SU-DHL-6 (cell line): ENCODE data around the gene SIGLEC6.

ENCODE experiments used
- EZH2phosphoT487 ChIP-seq: fragments of 200-600 bp; sonication (generic), shearing (Covaris generic); conservative IDR thresholded peaks from 2 replicates; pipeline ENCODE4 v1.6.1; 2018; ENCODE audit warnings: mild to moderate bottlenecking, antibody characterized with exemption, low read length, moderate library complexity, mixed read lengths
- TF ChIP-seq, protein P1 (sequence below): fragments of 200-600 bp; sonication (generic); IDR thresholded peaks from one replicate; pipeline ENCODE4 v1.5.1; 2017; ENCODE audit warnings: antibody characterized with exemption, mild to moderate bottlenecking, low read length, moderate library complexity; ENCODE audit not compliant: insufficient read depth, poor library complexity, severe bottlenecking

DNA sequence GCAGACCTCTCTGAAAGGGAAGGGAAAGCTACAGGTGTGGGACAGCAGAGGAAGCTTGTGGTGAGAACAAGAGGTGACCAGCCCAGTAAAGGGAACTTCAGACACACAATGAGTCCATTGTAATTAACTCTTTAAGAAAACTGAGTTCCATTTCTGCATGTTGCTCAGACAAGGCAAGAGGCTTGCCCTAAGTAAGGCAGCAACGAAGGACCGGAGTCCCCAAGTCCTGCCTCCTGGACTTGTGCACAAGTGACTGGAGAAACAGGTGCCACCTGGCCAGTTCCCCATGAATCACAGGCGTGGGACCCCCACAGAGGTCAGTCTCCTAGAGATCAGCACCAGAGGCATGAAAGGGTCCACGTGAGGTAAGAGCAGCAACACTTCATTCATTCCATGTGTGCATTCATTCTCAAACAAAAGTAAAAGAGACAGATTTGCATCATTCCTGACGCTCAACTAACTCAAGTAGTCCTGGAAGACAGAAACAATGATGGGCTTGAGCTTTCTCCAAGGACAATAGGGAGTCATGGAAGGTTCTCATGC lies 14.7 kb upstream of the SIGLEC6 start:
- TF ChIP-seq, protein P1, sequence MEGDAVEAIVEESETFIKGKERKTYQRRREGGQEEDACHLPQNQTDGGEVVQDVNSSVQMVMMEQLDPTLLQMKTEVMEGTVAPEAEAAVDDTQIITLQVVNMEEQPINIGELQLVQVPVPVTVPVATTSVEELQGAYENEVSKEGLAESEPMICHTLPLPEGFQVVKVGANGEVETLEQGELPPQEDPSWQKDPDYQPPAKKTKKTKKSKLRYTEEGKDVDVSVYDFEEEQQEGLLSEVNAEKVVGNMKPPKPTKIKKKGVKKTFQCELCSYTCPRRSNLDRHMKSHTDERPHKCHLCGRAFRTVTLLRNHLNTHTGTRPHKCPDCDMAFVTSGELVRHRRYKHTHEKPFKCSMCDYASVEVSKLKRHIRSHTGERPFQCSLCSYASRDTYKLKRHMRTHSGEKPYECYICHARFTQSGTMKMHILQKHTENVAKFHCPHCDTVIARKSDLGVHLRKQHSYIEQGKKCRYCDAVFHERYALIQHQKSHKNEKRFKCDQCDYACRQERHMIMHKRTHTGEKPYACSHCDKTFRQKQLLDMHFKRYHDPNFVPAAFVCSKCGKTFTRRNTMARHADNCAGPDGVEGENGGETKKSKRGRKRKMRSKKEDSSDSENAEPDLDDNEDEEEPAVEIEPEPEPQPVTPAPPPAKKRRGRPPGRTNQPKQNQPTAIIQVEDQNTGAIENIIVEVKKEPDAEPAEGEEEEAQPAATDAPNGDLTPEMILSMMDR = no peak
- TF ChIP-seq EZH2phosphoT487 = no peak
